Measurements from ENCODE around the gene GPRC5D.

DNA sequence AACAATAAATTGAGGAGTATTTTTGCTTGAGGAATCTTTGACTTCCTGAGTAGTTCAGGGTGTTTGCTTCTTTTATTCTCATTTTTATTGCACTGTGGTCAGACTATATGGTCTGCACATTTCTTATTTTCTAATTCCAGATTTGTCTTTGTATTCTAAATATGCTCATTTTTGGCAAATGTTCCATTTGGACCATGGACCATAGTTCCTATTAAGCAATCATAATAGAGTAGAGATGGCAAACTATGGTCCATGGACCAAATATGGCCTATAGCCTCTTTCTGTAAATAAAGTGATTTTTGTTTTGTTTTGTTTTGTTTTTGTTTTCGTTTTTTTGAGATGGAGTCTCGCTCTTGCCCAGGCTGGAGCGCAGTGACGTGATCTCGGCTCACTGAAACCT lies 58.5 kb downstream of the GPRC5D start:
- TF ChIP-seq EZH2 (IDR thresholded peaks at IDR 0.05; ENCODE audit: low read length, missing control alignments), result no peak
- TF ChIP-seq, protein P1, sequence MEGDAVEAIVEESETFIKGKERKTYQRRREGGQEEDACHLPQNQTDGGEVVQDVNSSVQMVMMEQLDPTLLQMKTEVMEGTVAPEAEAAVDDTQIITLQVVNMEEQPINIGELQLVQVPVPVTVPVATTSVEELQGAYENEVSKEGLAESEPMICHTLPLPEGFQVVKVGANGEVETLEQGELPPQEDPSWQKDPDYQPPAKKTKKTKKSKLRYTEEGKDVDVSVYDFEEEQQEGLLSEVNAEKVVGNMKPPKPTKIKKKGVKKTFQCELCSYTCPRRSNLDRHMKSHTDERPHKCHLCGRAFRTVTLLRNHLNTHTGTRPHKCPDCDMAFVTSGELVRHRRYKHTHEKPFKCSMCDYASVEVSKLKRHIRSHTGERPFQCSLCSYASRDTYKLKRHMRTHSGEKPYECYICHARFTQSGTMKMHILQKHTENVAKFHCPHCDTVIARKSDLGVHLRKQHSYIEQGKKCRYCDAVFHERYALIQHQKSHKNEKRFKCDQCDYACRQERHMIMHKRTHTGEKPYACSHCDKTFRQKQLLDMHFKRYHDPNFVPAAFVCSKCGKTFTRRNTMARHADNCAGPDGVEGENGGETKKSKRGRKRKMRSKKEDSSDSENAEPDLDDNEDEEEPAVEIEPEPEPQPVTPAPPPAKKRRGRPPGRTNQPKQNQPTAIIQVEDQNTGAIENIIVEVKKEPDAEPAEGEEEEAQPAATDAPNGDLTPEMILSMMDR (conservative IDR thresholded peaks at IDR 0.05 in 1 of 2, IDR thresholded peaks at IDR 0.05 in 1 of 2; ENCODE audit: low read depth in 1 of 2, low read length in 2 of 2), result no peak

All from fibroblast of lung (primary cell).